ENCODE results near the gene FAAP100.

FAAP100 gene

GRCh38 chr17:81567191-81567590 lies 15.0 kb upstream of the FAAP100 start:
- no peak for DNase-seq (ENCODE audit: extremely low read depth, low read depth)
- TF ChIP-seq CTCF (IDR thresholded peaks at IDR 0.05; ENCODE audit: low read depth, low read length): no peak

GRCh38 chr17:81566461-81567126 lies 14.4 kb upstream of the FAAP100 start:
- DNase-seq (ENCODE audit: extremely low read depth, low read depth): no peak

GRCh38 chr17:81565231-81565630 lies 13.1 kb upstream of the FAAP100 start:
- DNase-seq (ENCODE audit: extremely low read depth, low read depth): no peak
- TF ChIP-seq CTCF (IDR thresholded peaks at IDR 0.05; ENCODE audit: low read depth, low read length): no peak

More at GRCh38 chr17:81566461-81567126, 14.4 kb upstream of the FAAP100 start:
- TF ChIP-seq CTCF (IDR thresholded peaks at IDR 0.05; ENCODE audit: low read depth, low read length): no peak

GRCh38 chr17:81564778-81565177 lies 12.6 kb upstream of the FAAP100 start:
- DNase-seq (ENCODE audit: extremely low read depth, low read depth): no peak
- no peak for TF ChIP-seq CTCF (IDR thresholded peaks at IDR 0.05; ENCODE audit: low read depth, low read length)

- TF ChIP-seq CTCF (IDR thresholded peaks at IDR 0.05; ENCODE audit: low read depth, low read length): no peak
- DNase-seq (ENCODE audit: extremely low read depth, low read depth): no peak
Observed at GRCh38 chr17:81563861-81564586, 11.9 kb upstream of the FAAP100 start.

GRCh38 chr17:81561494-81561885 lies 9.3 kb upstream of the FAAP100 start:
- DNase-seq (ENCODE audit: extremely low read depth, low read depth): no peak
- TF ChIP-seq CTCF (IDR thresholded peaks at IDR 0.05; ENCODE audit: low read depth, low read length): no peak
